Heart left ventricle (tissue), 16 donors: ENCODE results near the gene NDUFAF8. TPM values are rescaled to one million over a fixed set of nuclear protein-coding genes. Genes with fewer than 3 reads are reported as not detected.

ENCODE experiments used
- ATAC-seq, 4 donors: fragments of 200-7000 bp; cut with Tn5 transposase; one replicate each; pipeline ENCODE4 v1.9.1; 2020 to 2022; ENCODE audit warnings: moderate library complexity in 4 of 4, mild to moderate bottlenecking in 3 of 4, moderate number of reproducible peaks in 1 of 4
- DNase-seq, 5 donors: peaks; one replicate each; pipeline ENCODE4 v3.0.0-alpha.2; 2020
- H3K27ac ChIP-seq, 12 donors: fragments of 200-600 bp; sonication (generic) in 4 of 12; one replicate each; pipeline versions ENCODE4 v1.5.0 to v1.8.0; 2016 to 2022; ENCODE audit warnings: mild to moderate bottlenecking in 2 of 12
- H3K27me3 ChIP-seq, 9 donors: fragments of 200-600 bp; sonication (generic) in 2 of 9; one replicate each; pipeline versions ENCODE4 v1.5.1 to v1.8.0; 2016 to 2022; ENCODE audit warnings: mild to moderate bottlenecking in 3 of 9
- H3K36me3 ChIP-seq, 9 donors: fragments of 200-600 bp; sonication (generic) in 2 of 9; one replicate each; pipeline versions ENCODE4 v1.5.0 to v1.8.0; 2018 to 2022; ENCODE audit warnings: mild to moderate bottlenecking in 2 of 9
- H3K4me1 ChIP-seq, 12 donors: fragments of 200-600 bp; sonication (generic) in 4 of 12; one replicate each; pipeline versions ENCODE4 v1.5.0 to v1.8.0; 2016 to 2022; ENCODE audit warnings: mild to moderate bottlenecking in 3 of 12
- H3K4me3 ChIP-seq, 12 donors: fragments of 200-600 bp; sonication (generic) in 4 of 12; one replicate each; pipeline versions ENCODE4 v1.5.0 to v1.8.0; 2017 to 2022; ENCODE audit warnings: mild to moderate bottlenecking in 9 of 12, moderate library complexity in 4 of 12
- H3K9me3 ChIP-seq, 12 donors: fragments of 200-600 bp; sonication (generic) in 4 of 12; one replicate each; pipeline versions ENCODE4 v1.5.0 to v1.8.0; 2016 to 2022; ENCODE audit warnings: mild to moderate bottlenecking in 1 of 12
- POLR2A ChIP-seq, 2 donors: fragments of 450-650 bp; IDR thresholded peaks; one replicate each; pipeline ENCODE4 v1.6.1; 2017; ENCODE audit warnings: antibody characterized with exemption in 2 of 2, mild to moderate bottlenecking in 2 of 2, moderate library complexity in 2 of 2
- WGBS, 4 donors: extraction: QIAGEN DNeasy Blood & Tissue Kit in 2 of 4; methylation state at CpG; one replicate each; pipeline versions ENCODE4 v1.1.5 to v1.1.7; 2013 to 2018; 5-methylcytosine and 5-hydroxymethylcytosine counted together
- intact Hi-C, 10 donors: fragments of 100-400 bp; cut with DNase I; formaldehyde crosslinking; loops; one replicate each; pipeline versions ENCODE4 v1.11.1 to v1.14.2; 2022
- polyA plus RNA-seq, 2 donors: library from polyadenylated mRNA; stranded (reverse); fragments of 200-250 nt; gene quantifications; one replicate each; pipeline ENCODE4 v1.2.3, GENCODE V29; 2013
- total RNA-seq, 9 donors: library from RNA; depleted of rRNA in 2 of 9; stranded (reverse); fragments of >200 nt in 2 of 9; fragmentation: NEBNext Ultra II Directional in 3 of 9; extraction: Animal tissue kit (Norgen Biotek cat#: 25700) in 3 of 9; gene quantifications; one replicate each; pipeline versions ENCODE4 v1.1.0 to v1.2.4, GENCODE V29; 2016 to 2023
- TF ChIP-seq, protein P1 (sequence below), 12 donors: fragments of 200-600 bp; sonication (generic) in 4 of 12; IDR thresholded peaks; one replicate each; pipeline versions ENCODE4 v1.5.0 to v1.8.0; 2018 to 2022; ENCODE audit warnings: antibody characterized with exemption in 12 of 12, mild to moderate bottlenecking in 5 of 12
- donor health status: ischemic (EF 13 %, LVEDD 7.1; RV severe dilation, severe dysfunction).
- donor health status: healthy with polysubstance abuse.
- donor health status: DM: no; HTN: yes; CAD: no.
- donor health status: DM: no; HTN: no; CAD: no.
- donor health status: ischemic (EF 25% LVEDD 6.9; RV normal size, moderate dysfunction).
- donor health status: ischemic (EF 25% LVEDD 5.7; RV mildly dilated, moderate dysfunction).
- donor health status: healthy.
- donor health status: DM: yes; HTN: yes; CAD: no.
- donor health status: ischemic (EF 35%, LVEDD 5.7; RV mildly dilated, moderate dysfunction).
- donor health status: nonischemic (EF 11% LVEDD 7.7; RV severe dilation, severe dysfunction).
- donor health status: DM: yes; HTN: yes; CAD: no.
- donor health status: PGD.
- donor health status: ischemic (EF 29% LVEDD 5.4; RV normal size, mild dysfunction).
- donor health status: nonischemic (EF 23%, LVEDD 6.1; RV moderate dilation, normal function).

NDUFAF8 gene
- total and polyA plus RNA-seq, 11 donors, result 26.7 to 77.1 (median 50.2) TPM

DNA sequence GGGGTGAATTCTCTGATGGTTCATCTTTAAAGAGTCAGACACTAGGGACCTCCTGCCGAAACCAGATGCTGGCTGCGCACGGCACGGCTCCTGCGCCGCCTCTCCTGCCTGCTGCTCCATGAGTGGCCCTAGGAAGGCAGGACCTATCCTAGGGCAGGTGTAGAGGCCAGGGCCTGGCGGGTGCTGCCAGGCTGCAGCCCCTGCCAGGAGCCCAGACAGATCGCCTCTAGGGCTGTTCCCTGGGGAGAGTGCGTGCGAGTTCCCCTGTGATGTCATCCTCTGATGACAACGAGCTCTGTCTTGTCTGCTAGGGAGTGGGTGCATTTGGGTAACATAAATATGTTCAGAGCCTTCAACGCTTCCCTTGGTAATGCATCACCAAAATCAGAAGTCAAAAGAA is 32.1 kb downstream of the NDUFAF8 start:
- H3K4me1 ChIP-seq, result peaks cover 0 to 21% (median 0%) of the 10 kb centered on the region in 12 donors
- H3K36me3 ChIP-seq, result peaks cover 0 to 90% (median 72%) of the 10 kb centered on the region in 9 donors
- H3K4me3 ChIP-seq, result no peak overlapping the region
- intact Hi-C loops, result no loop called here
- no peak for ATAC-seq
- H3K27me3 ChIP-seq, result no peaks in the 10 kb centered on the region
- H3K27ac ChIP-seq, result no peak overlapping the region
- DNase-seq, result peak in 2 of 5 donors; percentile 6 to 32
- no peaks in the 10 kb centered on the region for H3K9me3 ChIP-seq
- 72 to 92% (median 88%) methylated on average over 3 to 12 of the region's 12 CpGs for WGBS, 4 donors
- TF ChIP-seq, protein P1, sequence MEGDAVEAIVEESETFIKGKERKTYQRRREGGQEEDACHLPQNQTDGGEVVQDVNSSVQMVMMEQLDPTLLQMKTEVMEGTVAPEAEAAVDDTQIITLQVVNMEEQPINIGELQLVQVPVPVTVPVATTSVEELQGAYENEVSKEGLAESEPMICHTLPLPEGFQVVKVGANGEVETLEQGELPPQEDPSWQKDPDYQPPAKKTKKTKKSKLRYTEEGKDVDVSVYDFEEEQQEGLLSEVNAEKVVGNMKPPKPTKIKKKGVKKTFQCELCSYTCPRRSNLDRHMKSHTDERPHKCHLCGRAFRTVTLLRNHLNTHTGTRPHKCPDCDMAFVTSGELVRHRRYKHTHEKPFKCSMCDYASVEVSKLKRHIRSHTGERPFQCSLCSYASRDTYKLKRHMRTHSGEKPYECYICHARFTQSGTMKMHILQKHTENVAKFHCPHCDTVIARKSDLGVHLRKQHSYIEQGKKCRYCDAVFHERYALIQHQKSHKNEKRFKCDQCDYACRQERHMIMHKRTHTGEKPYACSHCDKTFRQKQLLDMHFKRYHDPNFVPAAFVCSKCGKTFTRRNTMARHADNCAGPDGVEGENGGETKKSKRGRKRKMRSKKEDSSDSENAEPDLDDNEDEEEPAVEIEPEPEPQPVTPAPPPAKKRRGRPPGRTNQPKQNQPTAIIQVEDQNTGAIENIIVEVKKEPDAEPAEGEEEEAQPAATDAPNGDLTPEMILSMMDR (IDR thresholded peaks at IDR 0.05), result no peak
- no peak for TF ChIP-seq POLR2A (IDR thresholded peaks at IDR 0.05)

DNA sequence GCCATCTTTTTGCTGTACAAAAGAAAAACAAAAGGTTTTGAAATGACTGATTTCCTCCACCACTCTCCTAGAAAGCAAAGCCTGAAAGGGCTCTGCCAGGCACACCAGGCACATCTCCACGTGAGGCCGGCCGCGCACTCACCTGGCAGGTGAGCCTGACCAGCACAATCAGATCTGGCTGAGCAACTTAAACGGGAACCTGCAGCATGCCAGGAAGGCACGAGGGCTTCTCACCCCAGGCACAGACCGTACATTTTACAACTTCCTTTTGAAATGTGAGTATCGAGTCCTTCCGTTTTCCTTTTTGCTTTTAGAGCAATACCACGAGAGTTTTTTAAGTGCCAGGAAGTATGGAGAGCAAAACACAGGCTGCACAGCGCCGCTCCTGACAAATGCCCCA is 33.5 kb downstream of the NDUFAF8 start:
- whole genome bisulfite sequencing, 4 donors, result 85 to 95% (median 90%) methylated on average over 12 of the region's 12 CpGs
- no peaks in the 10 kb centered on the region for H3K27me3 ChIP-seq
- H3K4me1 ChIP-seq, result peaks cover 0 to 12% (median 4%) of the 10 kb centered on the region in 12 donors
- H3K36me3 ChIP-seq, result peaks cover 0 to 93% (median 69%) of the 10 kb centered on the region in 9 donors
- no peaks in the 10 kb centered on the region for H3K9me3 ChIP-seq
- peak overlapping the region in 1 of 12 donors; percentile 56 for H3K27ac ChIP-seq
- no peak overlapping the region for H3K4me3 ChIP-seq
- ATAC-seq (no peak), DNase-seq (peak in 2 of 5 donors; percentile 18 to 49)
- intact Hi-C loops, result no loop called here
- no peak for TF ChIP-seq POLR2A (IDR thresholded peaks at IDR 0.05)
- TF ChIP-seq, protein P1 (IDR thresholded peaks at IDR 0.05), result no peak

DNA sequence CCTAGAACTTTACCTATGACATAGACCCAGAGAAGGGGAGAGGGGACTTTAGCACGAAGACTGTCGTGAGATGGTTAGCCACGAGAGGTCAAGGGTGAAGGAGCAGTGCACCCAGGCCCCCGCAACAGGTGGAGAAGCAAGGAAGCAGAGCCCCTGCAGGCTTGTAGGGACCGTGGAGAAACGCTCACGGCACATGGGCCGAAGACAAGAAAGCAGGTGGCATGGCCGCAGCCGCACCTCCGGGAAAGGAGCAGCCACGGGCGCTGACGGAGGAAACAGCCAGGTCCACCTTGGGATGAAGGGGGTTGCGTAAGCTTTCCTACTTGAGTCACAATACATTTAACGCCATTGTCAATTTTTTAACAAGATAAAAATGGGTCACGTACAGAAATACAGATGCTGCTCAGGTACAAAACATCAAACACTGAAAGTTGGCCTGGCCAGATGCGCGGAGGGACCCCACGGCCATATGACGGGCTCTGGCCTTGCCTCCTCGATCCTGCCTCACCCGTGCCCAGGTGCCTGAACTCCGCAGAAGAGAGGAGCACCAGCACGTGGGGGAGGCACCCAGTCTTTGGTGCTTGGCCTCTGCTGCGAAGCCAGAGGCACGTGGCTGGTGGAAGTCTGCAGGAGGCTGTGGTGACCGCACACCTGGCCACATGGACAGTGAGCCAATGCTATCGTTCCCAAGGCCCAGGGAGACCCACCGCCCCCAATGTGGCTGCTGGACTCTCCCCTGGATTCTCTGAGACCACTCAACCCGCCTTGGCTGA is 34.8 kb downstream of the NDUFAF8 start:
- H3K36me3 ChIP-seq, result peaks cover 0 to 93% (median 69%) of the 10 kb centered on the region in 9 donors
- H3K9me3 ChIP-seq, result no peaks in the 10 kb centered on the region
- H3K27ac ChIP-seq, result peak overlapping the region in 1 of 12 donors; percentile 56
- no peak overlapping the region for H3K4me3 ChIP-seq
- DNase-seq (peak in 2 of 5 donors; percentile 8 to 55), ATAC-seq (no peak)
- peaks cover 0 to 18% (median 11%) of the 10 kb centered on the region in 12 donors for H3K4me1 ChIP-seq
- no peaks in the 10 kb centered on the region for H3K27me3 ChIP-seq
- WGBS, 4 donors, result 95 to 96% (median 95%) methylated on average over 28 to 31 of the region's 31 CpGs
- intact Hi-C loops, result no loop called here
- TF ChIP-seq POLR2A (IDR thresholded peaks at IDR 0.05), result no peak
- TF ChIP-seq, protein P1 (IDR thresholded peaks at IDR 0.05), result no peak

DNA sequence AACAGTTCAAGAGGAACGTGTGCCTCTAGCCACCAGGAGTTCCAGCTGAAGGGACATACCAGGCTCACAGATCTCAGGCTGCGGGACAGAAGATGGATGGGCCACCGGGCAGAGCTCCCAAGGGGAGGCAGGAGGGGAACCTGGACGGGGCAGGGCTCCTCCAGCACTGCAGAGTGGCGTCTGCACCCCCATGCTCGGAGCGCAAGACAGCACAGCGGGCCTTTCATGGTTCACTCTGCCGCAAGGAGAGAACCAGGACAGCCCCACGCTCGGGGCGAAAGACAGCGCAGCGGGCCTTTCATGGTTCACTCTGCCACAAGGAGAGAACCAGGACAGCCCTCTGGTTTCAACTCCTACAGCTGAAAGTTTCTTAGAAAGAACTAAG is 35.3 kb downstream of the NDUFAF8 start:
- peaks cover 0 to 18% (median 11%) of the 10 kb centered on the region in 12 donors for H3K4me1 ChIP-seq
- H3K4me3 ChIP-seq, result no peak overlapping the region
- TF ChIP-seq, protein P1 (IDR thresholded peaks at IDR 0.05), result no peak
- no peak for TF ChIP-seq POLR2A (IDR thresholded peaks at IDR 0.05)
- H3K27ac ChIP-seq, result no peak overlapping the region
- H3K27me3 ChIP-seq, result no peaks in the 10 kb centered on the region
- no peaks in the 10 kb centered on the region for H3K9me3 ChIP-seq
- 93 to 97% (median 96%) methylated on average over 14 of the region's 14 CpGs for WGBS, 4 donors
- ATAC-seq (no peak), DNase-seq (no peak)
- peaks cover 0 to 93% (median 69%) of the 10 kb centered on the region in 9 donors for H3K36me3 ChIP-seq
- intact Hi-C loops, result no loop called here
